Left ventricle myocardium inferior (tissue), 1 donor: Measurements from ENCODE around the gene GC. TPM values are rescaled to one million over a fixed set of nuclear protein-coding genes. Genes with fewer than 3 reads are reported as not detected.

ENCODE experiments used
- DNase-seq: peaks from one replicate; pipeline ENCODE4 v3.0.0-alpha.2; 2020
- H3K27ac ChIP-seq: fragments of 200-600 bp; replicated peaks from 2 replicates; pipeline ENCODE4 v1.8.0; 2021
- H3K27me3 ChIP-seq: fragments of 200-600 bp; 2 replicates; pipeline ENCODE4 v1.8.0; 2021; ENCODE audit warnings: low read depth
- H3K36me3 ChIP-seq: fragments of 200-600 bp; 2 replicates; pipeline ENCODE4 v1.8.0; 2021
- H3K4me1 ChIP-seq: fragments of 200-600 bp; 2 replicates; pipeline ENCODE4 v1.8.0; 2021
- H3K4me3 ChIP-seq: fragments of 200-600 bp; 2 replicates; pipeline ENCODE4 v1.8.0; 2021; ENCODE audit warnings: mild to moderate bottlenecking, moderate library complexity
- H3K9me3 ChIP-seq: fragments of 200-600 bp; replicated peaks from 2 replicates; pipeline ENCODE4 v1.8.0; 2021
- intact Hi-C: fragments of 100-400 bp; cut with micrococcal nuclease; formaldehyde crosslinking; loops from one replicate; pipeline ENCODE4 v1.11.0; 2022
- total RNA-seq: library from RNA; stranded (reverse); fragmentation: NEBNext Ultra II Directional; extraction: Animal tissue kit (Norgen Biotek cat#: 25700); gene quantifications from one replicate; pipeline ENCODE4 v1.2.1, GENCODE V29; 2021
- TF ChIP-seq, protein P1 (sequence below): fragments of 200-600 bp; IDR thresholded peaks from 2 replicates; pipeline ENCODE4 v1.8.0; 2021; ENCODE audit warnings: antibody characterized with exemption, mild to moderate bottlenecking, borderline replicate concordance
- donor health status: DM: no; HTN: yes; CAD: no; lungs with severe emphysema.

GC gene
- total RNA-seq, 1 donor from 2014 or later, result not detected

DNA sequence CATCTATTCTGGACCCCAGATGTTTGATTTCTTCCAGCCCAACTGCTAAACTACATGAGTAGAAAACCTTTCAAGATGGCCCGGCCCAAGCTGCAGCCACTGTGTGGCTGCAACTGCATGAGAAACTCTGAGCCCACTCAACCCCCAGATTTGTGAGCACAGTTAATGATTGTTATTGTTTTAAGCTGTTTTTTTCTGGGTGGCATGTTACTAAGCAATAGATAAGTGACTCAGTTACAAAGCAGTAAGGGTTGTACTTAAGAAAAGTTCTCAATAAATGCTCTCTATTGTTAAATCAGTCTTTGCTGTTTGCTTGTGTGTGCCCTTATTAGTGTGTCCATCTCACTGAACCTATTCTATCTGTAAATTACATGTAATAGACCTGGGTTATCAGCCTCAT is 51.8 kb downstream of the GC start:
- intact Hi-C loops, result no loop called here
- Histone ChIP-seq H3K27me3 (no peaks in the 10 kb centered on the region), H3K4me1 (no peaks in the 10 kb centered on the region), H3K4me3 (no peak overlapping the region), H3K36me3 (no peaks in the 10 kb centered on the region), H3K9me3 (no peaks in the 10 kb centered on the region), H3K27ac (no peak overlapping the region)
- no peak for DNase-seq
- TF ChIP-seq, protein P1, sequence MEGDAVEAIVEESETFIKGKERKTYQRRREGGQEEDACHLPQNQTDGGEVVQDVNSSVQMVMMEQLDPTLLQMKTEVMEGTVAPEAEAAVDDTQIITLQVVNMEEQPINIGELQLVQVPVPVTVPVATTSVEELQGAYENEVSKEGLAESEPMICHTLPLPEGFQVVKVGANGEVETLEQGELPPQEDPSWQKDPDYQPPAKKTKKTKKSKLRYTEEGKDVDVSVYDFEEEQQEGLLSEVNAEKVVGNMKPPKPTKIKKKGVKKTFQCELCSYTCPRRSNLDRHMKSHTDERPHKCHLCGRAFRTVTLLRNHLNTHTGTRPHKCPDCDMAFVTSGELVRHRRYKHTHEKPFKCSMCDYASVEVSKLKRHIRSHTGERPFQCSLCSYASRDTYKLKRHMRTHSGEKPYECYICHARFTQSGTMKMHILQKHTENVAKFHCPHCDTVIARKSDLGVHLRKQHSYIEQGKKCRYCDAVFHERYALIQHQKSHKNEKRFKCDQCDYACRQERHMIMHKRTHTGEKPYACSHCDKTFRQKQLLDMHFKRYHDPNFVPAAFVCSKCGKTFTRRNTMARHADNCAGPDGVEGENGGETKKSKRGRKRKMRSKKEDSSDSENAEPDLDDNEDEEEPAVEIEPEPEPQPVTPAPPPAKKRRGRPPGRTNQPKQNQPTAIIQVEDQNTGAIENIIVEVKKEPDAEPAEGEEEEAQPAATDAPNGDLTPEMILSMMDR, result no peak

DNA sequence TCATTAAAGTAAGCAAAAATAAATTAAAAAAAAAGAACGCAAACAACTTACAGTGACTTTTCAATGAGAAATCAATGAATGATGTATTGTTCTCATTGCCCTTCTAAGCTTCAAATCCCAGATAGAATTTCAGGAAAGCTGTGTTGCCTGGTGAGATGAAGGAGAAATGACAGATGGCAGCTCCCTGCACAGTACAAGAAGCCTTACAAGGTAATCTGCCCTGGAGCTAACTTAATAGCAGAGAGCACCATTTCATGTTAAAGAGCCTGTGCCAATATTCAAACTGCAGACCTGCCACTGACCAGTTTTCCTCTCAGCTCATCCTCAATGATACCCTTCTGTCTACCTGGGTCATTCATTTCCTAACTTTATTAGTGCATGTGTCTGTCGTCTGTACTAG is 54.0 kb downstream of the GC start:
- intact Hi-C loops, result no loop called here
- no peak overlapping the region for H3K4me3 ChIP-seq
- no peaks in the 10 kb centered on the region for H3K4me1 ChIP-seq
- H3K36me3 ChIP-seq, result no peaks in the 10 kb centered on the region
- DNase-seq, result no peak
- TF ChIP-seq, protein P1, result no peak
- no peak overlapping the region for H3K27ac ChIP-seq
- no peaks in the 10 kb centered on the region for H3K9me3 ChIP-seq
- H3K27me3 ChIP-seq, result no peaks in the 10 kb centered on the region

DNA sequence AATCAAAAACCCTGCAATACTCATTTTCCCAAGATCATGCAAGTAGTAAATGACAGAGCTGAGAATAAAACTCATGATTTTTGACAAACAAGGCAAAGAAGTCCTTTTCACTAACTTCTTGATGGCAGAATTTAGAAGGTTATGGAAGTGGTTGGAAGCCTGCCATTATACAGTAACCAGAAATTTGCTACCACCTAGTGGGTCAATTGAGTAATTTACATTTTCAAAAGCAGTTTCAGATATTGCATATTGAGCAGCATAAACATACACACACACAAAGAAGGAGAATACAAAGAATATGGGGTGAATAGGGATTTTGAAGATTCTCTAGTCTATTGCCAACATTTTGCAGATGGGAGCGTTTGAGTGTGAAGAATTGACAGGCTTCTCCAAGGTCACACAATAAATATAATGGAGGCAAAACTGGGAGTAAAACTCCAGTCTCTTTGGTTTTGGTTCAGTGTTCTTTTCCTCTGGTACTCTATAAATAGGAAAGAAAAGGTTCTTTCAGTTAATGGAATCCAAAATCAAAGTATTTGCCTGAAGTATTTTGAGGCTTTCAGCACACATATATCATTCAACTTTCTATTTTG is 70.2 kb downstream of the GC start:
- TF ChIP-seq, protein P1, result peak; percentile 68
- H3K27ac ChIP-seq, result no peak overlapping the region
- H3K4me3 ChIP-seq, result no peak overlapping the region
- DNase-seq, result no peak
- intact Hi-C loops, result loop anchor here (10.0 kb wide), 1 partner anchor 529 kb away; no protein-coding TSS in a partner anchor
- H3K27me3 ChIP-seq, result no peaks in the 10 kb centered on the region
- H3K4me1 ChIP-seq, result no peaks in the 10 kb centered on the region
- no peaks in the 10 kb centered on the region for H3K9me3 ChIP-seq
- H3K36me3 ChIP-seq, result no peaks in the 10 kb centered on the region

DNA sequence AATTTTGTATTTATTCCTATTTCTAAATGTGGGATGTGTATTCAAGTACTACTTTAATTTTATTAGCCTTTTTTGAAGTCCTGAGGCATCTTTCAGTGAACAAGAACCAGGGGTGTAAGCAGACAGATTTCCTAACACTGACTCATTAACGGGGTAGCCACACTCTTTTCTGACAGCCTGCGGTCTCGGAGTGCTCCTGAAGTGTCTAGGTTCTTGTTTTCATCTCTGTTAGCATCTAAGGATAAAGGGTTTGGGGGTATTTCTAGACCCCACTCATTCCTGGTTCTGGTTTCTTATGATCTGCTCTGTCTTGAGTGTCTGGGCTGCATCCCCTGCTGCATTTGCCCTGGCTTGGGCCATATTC is 71.9 kb downstream of the GC start:
- Histone ChIP-seq H3K27me3 (no peaks in the 10 kb centered on the region), H3K4me3 (no peak overlapping the region), H3K36me3 (no peaks in the 10 kb centered on the region), H3K27ac (no peak overlapping the region), H3K9me3 (no peaks in the 10 kb centered on the region), H3K4me1 (no peaks in the 10 kb centered on the region)
- TF ChIP-seq, protein P1, result no peak
- no peak for DNase-seq
- intact Hi-C loops, result loop anchor here (10.0 kb wide), 1 partner anchor 527 kb away; no protein-coding TSS in a partner anchor

DNA sequence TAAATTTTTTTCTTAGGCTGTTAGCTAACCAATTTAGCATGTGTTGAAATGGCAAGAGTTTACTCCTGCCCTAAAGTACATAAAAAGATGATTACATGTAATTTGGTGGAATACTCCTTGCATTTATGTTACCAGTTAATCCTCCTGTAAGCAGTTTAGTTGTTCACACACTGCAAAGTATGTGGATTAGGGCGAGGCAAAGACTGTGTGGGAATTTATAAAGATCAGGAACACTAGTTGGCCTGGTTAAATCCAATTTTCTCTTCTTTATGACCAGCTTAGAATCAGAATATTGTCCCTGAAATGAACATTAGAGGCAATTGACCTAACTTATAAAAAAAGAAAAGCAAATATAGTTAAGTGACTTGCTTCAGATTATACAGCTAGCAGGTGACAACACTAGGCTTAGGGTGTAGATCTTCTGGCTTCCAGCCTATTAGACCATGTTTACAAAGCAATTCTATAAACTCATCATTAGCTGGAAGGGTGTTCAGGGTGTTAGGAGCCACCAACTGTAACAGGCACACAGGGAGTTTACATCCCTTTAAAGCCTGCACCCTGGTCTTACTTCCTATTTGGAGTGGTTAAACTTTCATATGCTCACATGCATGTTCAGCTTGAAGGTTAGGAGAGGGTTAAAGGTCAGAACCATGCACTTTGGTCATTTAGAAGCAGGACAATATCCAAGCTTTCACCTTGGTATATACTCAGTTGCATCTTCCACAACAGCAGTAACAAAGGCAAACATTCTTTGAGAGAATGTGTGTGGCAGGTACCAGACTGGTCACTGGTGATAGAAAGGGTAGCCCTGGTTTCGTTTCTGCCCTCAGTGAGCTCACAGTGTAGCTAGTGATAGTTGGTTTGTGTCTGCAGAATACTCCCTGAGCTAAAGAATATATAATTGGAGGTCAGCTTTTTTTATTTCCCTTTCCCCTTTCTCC is 72.6 kb downstream of the GC start:
- no peaks in the 10 kb centered on the region for H3K9me3 ChIP-seq
- no peaks in the 10 kb centered on the region for H3K36me3 ChIP-seq
- no peaks in the 10 kb centered on the region for H3K4me1 ChIP-seq
- TF ChIP-seq, protein P1, result no peak
- H3K4me3 ChIP-seq, result no peak overlapping the region
- intact Hi-C loops, result loop anchor here (10.0 kb wide), 1 partner anchor 527 kb away; no protein-coding TSS in a partner anchor
- H3K27me3 ChIP-seq, result no peaks in the 10 kb centered on the region
- H3K27ac ChIP-seq, result no peak overlapping the region
- no peak for DNase-seq
